HepG2 (cell line): Measurements from ENCODE around the gene CNPY1. TPM values are rescaled to one million over a fixed set of nuclear protein-coding genes. Genes with fewer than 3 reads are reported as not detected.

Experiments
- ATAC-seq: fragments of 200-7000 bp; cut with Tn5 transposase; 3 replicates; pipeline ENCODE4 v1.9.1; 2020; ENCODE audit warnings: mild to moderate bottlenecking, moderate library complexity
- BruUV-seq: library from RNA; stranded (reverse); fragments of 400-500 nt; replicated peaks from 2 replicates; lab custom pipeline; 2021; lab: Mats Ljungman, UMichigan
- CTCF ChIA-PET: fragments of 300-600 bp; formaldehyde crosslinking; extraction: SDS; loops from one replicate; lab custom pipeline; 2021; ENCODE audit warnings: low total read pairs, inconsistent platforms, low intra/inter-chr PET ratio; lab: Yijun Ruan, JAX
- POLR2A ChIA-PET: fragments of 350-600 bp; sonication (Branson Sonifier 250); formaldehyde crosslinking; loops from one replicate; lab custom pipeline; 2020; ENCODE audit warnings: antibody characterized with exemption, inconsistent platforms; lab: Yijun Ruan, JAX
- DNase-seq: peaks from one replicate; pipeline ENCODE4 v3.0.0-alpha.2; 2015; ENCODE audit warnings: low spot score
- FAIRE-seq: peaks from 3 replicates; lab custom pipeline; 2011; peaks lifted over from hg19 to GRCh38; lab: Jason Lieb, UNC
- H2AFZ ChIP-seq: one replicate; pipeline ENCODE4 v1.6.1; 2011; ENCODE audit warnings: low read length, inconsistent platforms
- H3K27ac ChIP-seq: fragments of 300-600 bp; 3 replicates; pipeline ENCODE4 v1.8.0; 2011; ENCODE audit warnings: mixed run types, mild to moderate bottlenecking, mixed read lengths, low read length, inconsistent platforms; ENCODE audit not compliant: insufficient read depth; ENCODE audit errors: extremely low read length
- H3K27me3 ChIP-seq, 2 experiments: fragments of 200-600 bp in 1 of 2; 2 replicates in 1 of 2; 3 replicates in 1 of 2; pipeline versions ENCODE4 v1.6.0 to v1.8.0; 2011; ENCODE audit warnings: low read length in 2 of 2, mild to moderate bottlenecking in 2 of 2, moderate library complexity in 2 of 2, inconsistent platforms in 1 of 2; ENCODE audit not compliant: insufficient read depth in 2 of 2, control insufficient read depth in 1 of 2
- H3K36me3 ChIP-seq, 2 experiments: fragments of 200-600 bp in 1 of 2; replicated peaks in 1 of 2; 2 replicates in 1 of 2; 3 replicates in 1 of 2; pipeline versions ENCODE4 v1.5.1 to v1.8.0; 2011; ENCODE audit warnings: low read length in 2 of 2, inconsistent platforms in 1 of 2; ENCODE audit not compliant: insufficient read depth in 2 of 2, control insufficient read depth in 1 of 2
- H3K4me1 ChIP-seq: 2 replicates; pipeline ENCODE4 v1.5.1; 2012; ENCODE audit warnings: low read length, inconsistent platforms; ENCODE audit not compliant: insufficient read depth
- H3K4me2 ChIP-seq: 2 replicates; pipeline ENCODE4 v1.6.0; 2011; ENCODE audit warnings: low read depth, low read length, inconsistent platforms
- H3K4me3 ChIP-seq, 3 experiments: fragments of 200-600 bp in 1 of 3; sonication (generic), shearing (Covaris generic) in 1 of 3; replicated peaks in 1 of 3; 2 replicates each; pipeline ENCODE4 v1.5.1; 2011 to 2016; ENCODE audit warnings: low read length in 3 of 3, inconsistent platforms in 2 of 3, low read depth in 2 of 3, mild to moderate bottlenecking in 2 of 3, control low read depth in 1 of 3, mixed read lengths in 1 of 3; ENCODE audit not compliant: insufficient read depth in 1 of 3
- H3K79me2 ChIP-seq: one replicate; pipeline ENCODE4 v1.6.1; 2011; ENCODE audit warnings: low read length, inconsistent platforms; ENCODE audit not compliant: insufficient read depth
- H3K9ac ChIP-seq: 2 replicates; pipeline ENCODE4 v1.6.0; 2011; ENCODE audit warnings: mild to moderate bottlenecking, low read depth, low read length, inconsistent platforms; ENCODE audit not compliant: insufficient read depth
- H3K9me3 ChIP-seq: 2 replicates; pipeline ENCODE4 v1.5.1; 2012; ENCODE audit warnings: mild to moderate bottlenecking, low read length
- H4K20me1 ChIP-seq: 2 replicates; pipeline ENCODE4 v1.6.0; 2011; ENCODE audit warnings: inconsistent platforms, mild to moderate bottlenecking, low read length, moderate library complexity; ENCODE audit not compliant: insufficient read depth
- AHR ChIP-seq: IDR thresholded peaks from 2 replicates; pipeline ENCODE4 v1.6.1; 2018; ENCODE audit warnings: missing genetic modification reagents, missing compliant biosample characterization
- HHEX ChIP-seq: IDR thresholded peaks from 2 replicates; pipeline ENCODE4 v1.6.1; 2016; ENCODE audit warnings: control low read depth
- STAT5B ChIP-seq: sonication (generic); formaldehyde crosslinking; IDR thresholded peaks from 2 replicates; pipeline ENCODE4 v1.4.0; 2020; ENCODE audit warnings: missing genetic modification reagents
- ZNF441 ChIP-seq: sonication (generic); formaldehyde crosslinking; IDR thresholded peaks from 2 replicates; pipeline ENCODE4 v1.7.0; 2021; ENCODE audit warnings: missing genetic modification reagents, borderline replicate concordance
- WGBS: methylation state at CpG from one replicate; pipeline ENCODE4 v1.1.6; 2017; ENCODE audit warnings: low lambda C conversion rate; 5-methylcytosine and 5-hydroxymethylcytosine counted together
- in situ Hi-C: cut with HindIII; loops from 2 replicates; pipeline ENCODE4 v1.10.0; 2017; ENCODE audit warnings: low pct_unique_long_range_greater_than_20kb; ENCODE audit not compliant: extremely low pct_ligation_motif_present
- intact Hi-C: fragments of 100-400 bp; cut with micrococcal nuclease; formaldehyde crosslinking; loops from one replicate; pipeline ENCODE4 v1.10.0; 2022; ENCODE audit not compliant: unreplicated experiment
- polyA plus RNA-seq, 8 experiments: library from polyadenylated mRNA; depleted of rRNA in 3 of 8; stranded (reverse) in 7 of 8; unstranded in 1 of 8; fragments of >200 nt; fragmentation: Illumina TruSeq in 4 of 8; extraction: Trizol in 4 of 8; gene quantifications; 2 replicates each; pipeline versions ENCODE4 v1.2.1 to v1.2.3, GENCODE V29; 2011 to 2016; ENCODE audit warnings: low read depth in 4 of 8, missing spikeins in 1 of 8, mixed read lengths in 1 of 8; ENCODE audit not compliant: insufficient read depth in 1 of 8
- total RNA-seq, 5 experiments: library from RNA; depleted of rRNA; stranded (reverse); fragments of >200 nt; fragmentation: Illumina TruSeq; extraction: Trizol; gene quantifications; 2 replicates each; pipeline ENCODE4 v1.2.3, GENCODE V29; 2016; ENCODE audit warnings: low read depth in 1 of 5
- TF ChIP-seq, protein P1 (sequence below), 2 experiments: IDR thresholded peaks; 2 replicates each; pipeline ENCODE4 v1.6.1; 2011 to 2012; ENCODE audit warnings: low read length in 2 of 2, borderline replicate concordance in 1 of 2, low read depth in 1 of 2, mild to moderate bottlenecking in 1 of 2, moderate library complexity in 1 of 2
- TF ChIP-seq, protein P2 (sequence below): sonication (generic); formaldehyde crosslinking; IDR thresholded peaks from 2 replicates; pipeline ENCODE4 v1.4.0; 2020; ENCODE audit warnings: mild to moderate bottlenecking, missing genetic modification reagents
- TF ChIP-seq, protein P3 (sequence below): sonication (generic); formaldehyde crosslinking; IDR thresholded peaks from 2 replicates; pipeline ENCODE4 v1.4.0; 2020; ENCODE audit warnings: missing genetic modification reagents

Gene CNPY1
- total and polyA plus RNA-seq, 2 of the 13 experiments (the other 11 are each of a cell fraction or from before 2014, with no cell fraction given) = not detected

DNA sequence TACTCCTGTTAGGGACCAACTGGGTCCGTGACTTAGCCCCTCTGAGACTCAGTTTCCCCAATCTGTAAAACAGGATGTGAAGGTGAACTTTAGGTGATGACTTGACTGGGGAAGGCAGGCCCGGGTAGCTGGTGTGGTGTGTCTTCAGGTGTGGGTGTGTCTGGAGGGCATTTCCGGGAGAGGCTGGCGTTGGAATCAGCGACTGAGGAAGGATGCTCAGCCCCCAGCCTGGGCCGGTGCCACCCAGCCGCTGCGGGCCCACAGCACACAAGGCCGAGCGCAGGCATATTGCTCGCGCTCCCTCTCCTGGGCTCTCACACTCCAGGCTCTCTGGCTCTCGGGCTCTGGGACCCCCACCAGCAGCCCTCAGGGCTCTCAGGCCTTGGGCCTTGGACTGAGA lies 31.7 kb upstream of the CNPY1 start (continued):
- TF ChIP-seq, protein P1, sequence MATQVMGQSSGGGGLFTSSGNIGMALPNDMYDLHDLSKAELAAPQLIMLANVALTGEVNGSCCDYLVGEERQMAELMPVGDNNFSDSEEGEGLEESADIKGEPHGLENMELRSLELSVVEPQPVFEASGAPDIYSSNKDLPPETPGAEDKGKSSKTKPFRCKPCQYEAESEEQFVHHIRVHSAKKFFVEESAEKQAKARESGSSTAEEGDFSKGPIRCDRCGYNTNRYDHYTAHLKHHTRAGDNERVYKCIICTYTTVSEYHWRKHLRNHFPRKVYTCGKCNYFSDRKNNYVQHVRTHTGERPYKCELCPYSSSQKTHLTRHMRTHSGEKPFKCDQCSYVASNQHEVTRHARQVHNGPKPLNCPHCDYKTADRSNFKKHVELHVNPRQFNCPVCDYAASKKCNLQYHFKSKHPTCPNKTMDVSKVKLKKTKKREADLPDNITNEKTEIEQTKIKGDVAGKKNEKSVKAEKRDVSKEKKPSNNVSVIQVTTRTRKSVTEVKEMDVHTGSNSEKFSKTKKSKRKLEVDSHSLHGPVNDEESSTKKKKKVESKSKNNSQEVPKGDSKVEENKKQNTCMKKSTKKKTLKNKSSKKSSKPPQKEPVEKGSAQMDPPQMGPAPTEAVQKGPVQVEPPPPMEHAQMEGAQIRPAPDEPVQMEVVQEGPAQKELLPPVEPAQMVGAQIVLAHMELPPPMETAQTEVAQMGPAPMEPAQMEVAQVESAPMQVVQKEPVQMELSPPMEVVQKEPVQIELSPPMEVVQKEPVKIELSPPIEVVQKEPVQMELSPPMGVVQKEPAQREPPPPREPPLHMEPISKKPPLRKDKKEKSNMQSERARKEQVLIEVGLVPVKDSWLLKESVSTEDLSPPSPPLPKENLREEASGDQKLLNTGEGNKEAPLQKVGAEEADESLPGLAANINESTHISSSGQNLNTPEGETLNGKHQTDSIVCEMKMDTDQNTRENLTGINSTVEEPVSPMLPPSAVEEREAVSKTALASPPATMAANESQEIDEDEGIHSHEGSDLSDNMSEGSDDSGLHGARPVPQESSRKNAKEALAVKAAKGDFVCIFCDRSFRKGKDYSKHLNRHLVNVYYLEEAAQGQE (IDR thresholded peaks at IDR 0.05; ENCODE audit: borderline replicate concordance in 1 of 2, low read depth in 1 of 2, low read length in 2 of 2) = no peak
- TF ChIP-seq ZNF441 (CRISPR knock-in tag) = no peak

DNA sequence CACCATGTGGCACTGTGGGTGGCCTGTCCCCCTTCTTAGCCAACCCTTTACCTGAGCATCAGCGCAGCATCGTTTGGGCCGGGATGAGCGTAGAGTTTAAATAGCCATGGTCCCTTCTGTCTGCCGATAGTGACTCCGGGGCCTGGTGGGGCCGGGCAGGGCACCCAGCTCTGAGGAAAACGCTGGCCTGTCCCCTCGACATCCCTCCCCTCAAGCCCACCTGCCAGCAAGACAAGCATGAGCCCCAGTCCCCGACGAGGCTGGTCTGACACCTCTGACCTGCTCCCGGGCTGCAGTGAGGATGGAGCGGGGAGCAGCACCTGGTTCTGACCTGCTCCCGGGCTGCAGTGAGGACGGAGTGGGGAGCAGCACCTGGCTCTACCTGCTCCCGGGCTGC lies 31.1 kb upstream of the CNPY1 start:
- Histone ChIP-seq H3K4me2 (no peak overlapping the region), H3K4me1 (peaks cover 22% of the 10 kb centered on the region), H3K36me3 (no peaks in the 10 kb centered on the region), H3K9me3 (no peaks in the 10 kb centered on the region), H2AFZ (no peak overlapping the region), H3K4me3 (no peak overlapping the region), H3K9ac (no peak overlapping the region), H3K79me2 (no peaks in the 10 kb centered on the region), H3K27me3 (peaks cover 4 to 70% of the 10 kb centered on the region in 2 experiments), H3K27ac (no peak overlapping the region), H4K20me1 (no peaks in the 10 kb centered on the region)
- TF ChIP-seq, protein P2, sequence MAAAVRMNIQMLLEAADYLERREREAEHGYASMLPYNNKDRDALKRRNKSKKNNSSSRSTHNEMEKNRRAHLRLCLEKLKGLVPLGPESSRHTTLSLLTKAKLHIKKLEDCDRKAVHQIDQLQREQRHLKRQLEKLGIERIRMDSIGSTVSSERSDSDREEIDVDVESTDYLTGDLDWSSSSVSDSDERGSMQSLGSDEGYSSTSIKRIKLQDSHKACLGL = no peak
- TF ChIP-seq HHEX (CRISPR knock-in tag) = no peak
- no peak for TF ChIP-seq AHR (CRISPR knock-in tag)
- TF ChIP-seq, protein P3, sequence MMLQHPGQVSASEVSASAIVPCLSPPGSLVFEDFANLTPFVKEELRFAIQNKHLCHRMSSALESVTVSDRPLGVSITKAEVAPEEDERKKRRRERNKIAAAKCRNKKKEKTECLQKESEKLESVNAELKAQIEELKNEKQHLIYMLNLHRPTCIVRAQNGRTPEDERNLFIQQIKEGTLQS = no peak
- TF ChIP-seq STAT5B = no peak
- intact Hi-C loops (no loop called here), in situ Hi-C loops (no loop called here)
- no peak for DNase-seq
- BruUV-seq = no TSS peak
- FAIRE-seq = no peak
- POLR2A ChIA-PET = no interaction called here
- WGBS = 100% methylated on average over 1 of the region's 16 CpGs
- ATAC-seq = no peak
- CTCF ChIA-PET = no interaction called here
